ENCODE measurements around the gene MED25. TPM values are rescaled to one million over a fixed set of nuclear protein-coding genes. Genes with fewer than 3 reads are reported as not detected.

The MED25 gene
- polyA plus RNA-seq, 1 of the 3 experiments (the other 2 are of a cell fraction): 30.2 TPM

GRCh38 chr19:49880162-49880869, 62.2 kb downstream of the MED25 start:
- peaks cover 29% of the 10 kb centered on the region for H3K79me2 ChIP-seq (ENCODE audit: insufficient read depth)
- TF ChIP-seq ELF1 (IDR thresholded peaks at IDR 0.05): no peak
- no peak for TF ChIP-seq IRF3 (IDR thresholded peaks at IDR 0.05; ENCODE audit: low read depth, low read length)
- TF ChIP-seq, protein P1, sequence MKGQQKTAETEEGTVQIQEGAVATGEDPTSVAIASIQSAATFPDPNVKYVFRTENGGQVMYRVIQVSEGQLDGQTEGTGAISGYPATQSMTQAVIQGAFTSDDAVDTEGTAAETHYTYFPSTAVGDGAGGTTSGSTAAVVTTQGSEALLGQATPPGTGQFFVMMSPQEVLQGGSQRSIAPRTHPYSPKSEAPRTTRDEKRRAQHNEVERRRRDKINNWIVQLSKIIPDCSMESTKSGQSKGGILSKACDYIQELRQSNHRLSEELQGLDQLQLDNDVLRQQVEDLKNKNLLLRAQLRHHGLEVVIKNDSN (IDR thresholded peaks at IDR 0.05; ENCODE audit: borderline replicate concordance, low read depth): no peak
- TF ChIP-seq, protein P2, sequence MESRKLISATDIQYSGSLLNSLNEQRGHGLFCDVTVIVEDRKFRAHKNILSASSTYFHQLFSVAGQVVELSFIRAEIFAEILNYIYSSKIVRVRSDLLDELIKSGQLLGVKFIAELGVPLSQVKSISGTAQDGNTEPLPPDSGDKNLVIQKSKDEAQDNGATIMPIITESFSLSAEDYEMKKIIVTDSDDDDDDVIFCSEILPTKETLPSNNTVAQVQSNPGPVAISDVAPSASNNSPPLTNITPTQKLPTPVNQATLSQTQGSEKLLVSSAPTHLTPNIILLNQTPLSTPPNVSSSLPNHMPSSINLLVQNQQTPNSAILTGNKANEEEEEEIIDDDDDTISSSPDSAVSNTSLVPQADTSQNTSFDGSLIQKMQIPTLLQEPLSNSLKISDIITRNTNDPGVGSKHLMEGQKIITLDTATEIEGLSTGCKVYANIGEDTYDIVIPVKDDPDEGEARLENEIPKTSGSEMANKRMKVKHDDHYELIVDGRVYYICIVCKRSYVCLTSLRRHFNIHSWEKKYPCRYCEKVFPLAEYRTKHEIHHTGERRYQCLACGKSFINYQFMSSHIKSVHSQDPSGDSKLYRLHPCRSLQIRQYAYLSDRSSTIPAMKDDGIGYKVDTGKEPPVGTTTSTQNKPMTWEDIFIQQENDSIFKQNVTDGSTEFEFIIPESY (IDR thresholded peaks at IDR 0.05; ENCODE audit: borderline replicate concordance, low read depth): no peak
- TF ChIP-seq JUND (IDR thresholded peaks at IDR 0.05): no peak
- TF ChIP-seq RCOR1 (IDR thresholded peaks at IDR 0.05; ENCODE audit: low read length): no peak
- no peak for TF ChIP-seq YY1 (IDR thresholded peaks at IDR 0.05; ENCODE audit: low read depth)
- TF ChIP-seq, protein P3, sequence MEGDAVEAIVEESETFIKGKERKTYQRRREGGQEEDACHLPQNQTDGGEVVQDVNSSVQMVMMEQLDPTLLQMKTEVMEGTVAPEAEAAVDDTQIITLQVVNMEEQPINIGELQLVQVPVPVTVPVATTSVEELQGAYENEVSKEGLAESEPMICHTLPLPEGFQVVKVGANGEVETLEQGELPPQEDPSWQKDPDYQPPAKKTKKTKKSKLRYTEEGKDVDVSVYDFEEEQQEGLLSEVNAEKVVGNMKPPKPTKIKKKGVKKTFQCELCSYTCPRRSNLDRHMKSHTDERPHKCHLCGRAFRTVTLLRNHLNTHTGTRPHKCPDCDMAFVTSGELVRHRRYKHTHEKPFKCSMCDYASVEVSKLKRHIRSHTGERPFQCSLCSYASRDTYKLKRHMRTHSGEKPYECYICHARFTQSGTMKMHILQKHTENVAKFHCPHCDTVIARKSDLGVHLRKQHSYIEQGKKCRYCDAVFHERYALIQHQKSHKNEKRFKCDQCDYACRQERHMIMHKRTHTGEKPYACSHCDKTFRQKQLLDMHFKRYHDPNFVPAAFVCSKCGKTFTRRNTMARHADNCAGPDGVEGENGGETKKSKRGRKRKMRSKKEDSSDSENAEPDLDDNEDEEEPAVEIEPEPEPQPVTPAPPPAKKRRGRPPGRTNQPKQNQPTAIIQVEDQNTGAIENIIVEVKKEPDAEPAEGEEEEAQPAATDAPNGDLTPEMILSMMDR (IDR thresholded peaks at IDR 0.05): no peak
- H3K4me3 ChIP-seq (ENCODE audit: low read depth in 2 of 2, low read length in 1 of 2): no peak overlapping the region
- H3K36me3 ChIP-seq (replicated peaks in 1 of 2; ENCODE audit: control insufficient read depth in 1 of 2, insufficient read depth in 2 of 2, low read length in 1 of 2): peaks cover 41 to 53% of the 10 kb centered on the region in 2 experiments
- no peaks in the 10 kb centered on the region for H3K9me3 ChIP-seq
- H3K9ac ChIP-seq: no peak overlapping the region
- no peak overlapping the region for H3K4me2 ChIP-seq
- H3K9me2 ChIP-seq: no peaks in the 10 kb centered on the region
- CTCF ChIA-PET: interaction anchor here (1.2 to 1.9 kb wide), 2 partner anchors 10 to 57 kb away, joined by 5 to 12 read pairs; no protein-coding TSS in a partner anchor
- H3K27ac ChIP-seq (ENCODE audit: low read depth in 2 of 2, low read length in 1 of 2): no peak overlapping the region
- H3F3A ChIP-seq (replicated peaks; ENCODE audit: insufficient read depth): no peaks in the 10 kb centered on the region
- H4K20me1 ChIP-seq (ENCODE audit: insufficient read depth): no peaks in the 10 kb centered on the region
- 96% methylated on average over 5 of the region's 10 CpGs for WGBS (ENCODE audit: low lambda C conversion rate)
- POLR2A ChIA-PET: interaction anchor here (1.6 kb wide), 1 partner anchor 10 kb away, joined by 3 read pairs; no protein-coding TSS in a partner anchor
- H3K4me1 ChIP-seq (ENCODE audit: control insufficient read depth in 1 of 2, insufficient read depth in 2 of 2, low read depth in 1 of 2, low read length in 1 of 2): peaks cover 7 to 16% of the 10 kb centered on the region in 2 experiments; a peak in 3 of 4 replicates
- no peaks in the 10 kb centered on the region for H3K27me3 ChIP-seq (ENCODE audit: insufficient read depth)
- H2AFZ ChIP-seq (ENCODE audit: low read depth): no peak overlapping the region
- no peak for DNase-seq

- Histone ChIP-seq H3K9me2 (no peaks in the 10 kb centered on the region), H3K4me3 (ENCODE audit: low read depth in 2 of 2, low read length in 1 of 2) (no peak overlapping the region), H2AFZ (ENCODE audit: low read depth) (no peak overlapping the region), H3K36me3 (replicated peaks in 1 of 2; ENCODE audit: control insufficient read depth in 1 of 2, insufficient read depth in 2 of 2, low read length in 1 of 2) (peaks cover 41 to 55% of the 10 kb centered on the region in 2 experiments), H3K79me2 (ENCODE audit: insufficient read depth) (peaks cover 20% of the 10 kb centered on the region), H4K20me1 (ENCODE audit: insufficient read depth) (no peaks in the 10 kb centered on the region), H3K27me3 (ENCODE audit: insufficient read depth) (no peaks in the 10 kb centered on the region), H3K4me1 (ENCODE audit: control insufficient read depth in 1 of 2, insufficient read depth in 2 of 2, low read depth in 1 of 2, low read length in 1 of 2) (peaks cover 7 to 11% of the 10 kb centered on the region in 2 experiments; a peak in 2 of 4 replicates), H3K4me2 (no peak overlapping the region), H3F3A (replicated peaks; ENCODE audit: insufficient read depth) (peaks cover 5% of the 10 kb centered on the region), H3K9ac (no peak overlapping the region), H3K9me3 (no peaks in the 10 kb centered on the region), H3K27ac (ENCODE audit: low read depth in 2 of 2, low read length in 1 of 2) (no peak overlapping the region)
- ChIA-PET POLR2A (interaction anchor here (1.6 kb wide), 1 partner anchor 9 kb away, joined by 3 read pairs; no protein-coding TSS in a partner anchor), CTCF (interaction anchor here (1.2 to 1.9 kb wide), 2 partner anchors 9 to 57 kb away, joined by 5 to 12 read pairs; no protein-coding TSS in a partner anchor)
- DNase-seq: no peak
- 96% methylated on average over 15 of the region's 17 CpGs for WGBS (ENCODE audit: low lambda C conversion rate)
- TF ChIP-seq NRF1 (IDR thresholded peaks at IDR 0.05; ENCODE audit: low read depth, low read length): no peak
Observed at GRCh38 chr19:49881186-49881585, 63.1 kb downstream of the MED25 start.
